HepG2 (cell line): Measurements from ENCODE around the gene CCDC116. TPM values are rescaled to one million over a fixed set of nuclear protein-coding genes. Genes with fewer than 3 reads are reported as not detected.

Source experiments
- ATAC-seq: fragments of 200-7000 bp; cut with Tn5 transposase; 3 replicates; pipeline ENCODE4 v1.9.1; 2020; ENCODE audit warnings: mild to moderate bottlenecking, moderate library complexity
- BruUV-seq: library from RNA; stranded (reverse); fragments of 400-500 nt; replicated peaks from 2 replicates; lab custom pipeline; 2021; lab: Mats Ljungman, UMichigan
- CTCF ChIA-PET: fragments of 300-600 bp; formaldehyde crosslinking; extraction: SDS; loops from one replicate; lab custom pipeline; 2021; ENCODE audit warnings: low total read pairs, inconsistent platforms, low intra/inter-chr PET ratio; lab: Yijun Ruan, JAX
- POLR2A ChIA-PET: fragments of 350-600 bp; sonication (Branson Sonifier 250); formaldehyde crosslinking; loops from one replicate; lab custom pipeline; 2020; ENCODE audit warnings: antibody characterized with exemption, inconsistent platforms; lab: Yijun Ruan, JAX
- DNase-seq: peaks from one replicate; pipeline ENCODE4 v3.0.0-alpha.2; 2015; ENCODE audit warnings: low spot score
- FAIRE-seq: peaks from 3 replicates; lab custom pipeline; 2011; peaks lifted over from hg19 to GRCh38; lab: Jason Lieb, UNC
- H2AFZ ChIP-seq: one replicate; pipeline ENCODE4 v1.6.1; 2011; ENCODE audit warnings: low read length, inconsistent platforms
- H3K27ac ChIP-seq: fragments of 300-600 bp; 3 replicates; pipeline ENCODE4 v1.8.0; 2011; ENCODE audit warnings: mixed run types, mild to moderate bottlenecking, mixed read lengths, low read length, inconsistent platforms; ENCODE audit not compliant: insufficient read depth; ENCODE audit errors: extremely low read length
- H3K27me3 ChIP-seq, 2 experiments: fragments of 200-600 bp in 1 of 2; 2 replicates in 1 of 2; 3 replicates in 1 of 2; pipeline versions ENCODE4 v1.6.0 to v1.8.0; 2011; ENCODE audit warnings: low read length in 2 of 2, mild to moderate bottlenecking in 2 of 2, moderate library complexity in 2 of 2, inconsistent platforms in 1 of 2; ENCODE audit not compliant: insufficient read depth in 2 of 2, control insufficient read depth in 1 of 2
- H3K36me3 ChIP-seq, 2 experiments: fragments of 200-600 bp in 1 of 2; replicated peaks in 1 of 2; 2 replicates in 1 of 2; 3 replicates in 1 of 2; pipeline versions ENCODE4 v1.5.1 to v1.8.0; 2011; ENCODE audit warnings: low read length in 2 of 2, inconsistent platforms in 1 of 2; ENCODE audit not compliant: insufficient read depth in 2 of 2, control insufficient read depth in 1 of 2
- H3K4me1 ChIP-seq: 2 replicates; pipeline ENCODE4 v1.5.1; 2012; ENCODE audit warnings: low read length, inconsistent platforms; ENCODE audit not compliant: insufficient read depth
- H3K4me2 ChIP-seq: 2 replicates; pipeline ENCODE4 v1.6.0; 2011; ENCODE audit warnings: low read depth, low read length, inconsistent platforms
- H3K4me3 ChIP-seq, 3 experiments: fragments of 200-600 bp in 1 of 3; sonication (generic), shearing (Covaris generic) in 1 of 3; replicated peaks in 1 of 3; 2 replicates each; pipeline ENCODE4 v1.5.1; 2011 to 2016; ENCODE audit warnings: low read length in 3 of 3, inconsistent platforms in 2 of 3, low read depth in 2 of 3, mild to moderate bottlenecking in 2 of 3, control low read depth in 1 of 3, mixed read lengths in 1 of 3; ENCODE audit not compliant: insufficient read depth in 1 of 3
- H3K79me2 ChIP-seq: one replicate; pipeline ENCODE4 v1.6.1; 2011; ENCODE audit warnings: low read length, inconsistent platforms; ENCODE audit not compliant: insufficient read depth
- H3K9ac ChIP-seq: 2 replicates; pipeline ENCODE4 v1.6.0; 2011; ENCODE audit warnings: mild to moderate bottlenecking, low read depth, low read length, inconsistent platforms; ENCODE audit not compliant: insufficient read depth
- H3K9me3 ChIP-seq: 2 replicates; pipeline ENCODE4 v1.5.1; 2012; ENCODE audit warnings: mild to moderate bottlenecking, low read length
- H4K20me1 ChIP-seq: 2 replicates; pipeline ENCODE4 v1.6.0; 2011; ENCODE audit warnings: inconsistent platforms, mild to moderate bottlenecking, low read length, moderate library complexity; ENCODE audit not compliant: insufficient read depth
- MTA3 ChIP-seq: sonication (generic); formaldehyde crosslinking; IDR thresholded peaks from 2 replicates; pipeline ENCODE4 v1.4.0; 2020; ENCODE audit warnings: missing genetic modification reagents
- SOX6 ChIP-seq, 2 experiments: fragments of 450-650 bp in 1 of 2; sonication (generic) in 1 of 2; formaldehyde crosslinking in 1 of 2; IDR thresholded peaks; 2 replicates each; pipeline versions ENCODE4 v1.4.0 to v1.6.1; 2017 to 2020; ENCODE audit warnings: antibody characterized with exemption in 1 of 2, mild to moderate bottlenecking in 1 of 2, missing genetic modification reagents in 1 of 2
- ZNF333 ChIP-seq: sonication (generic); formaldehyde crosslinking; IDR thresholded peaks from 2 replicates; pipeline ENCODE4 v1.4.0; 2020; ENCODE audit warnings: mild to moderate bottlenecking, missing genetic modification reagents, borderline replicate concordance
- WGBS: methylation state at CpG from one replicate; pipeline ENCODE4 v1.1.6; 2017; ENCODE audit warnings: low lambda C conversion rate; 5-methylcytosine and 5-hydroxymethylcytosine counted together
- in situ Hi-C: cut with HindIII; loops from 2 replicates; pipeline ENCODE4 v1.10.0; 2017; ENCODE audit warnings: low pct_unique_long_range_greater_than_20kb; ENCODE audit not compliant: extremely low pct_ligation_motif_present
- intact Hi-C: fragments of 100-400 bp; cut with micrococcal nuclease; formaldehyde crosslinking; loops from one replicate; pipeline ENCODE4 v1.10.0; 2022; ENCODE audit not compliant: unreplicated experiment
- polyA plus RNA-seq, 8 experiments: library from polyadenylated mRNA; depleted of rRNA in 3 of 8; stranded (reverse) in 7 of 8; unstranded in 1 of 8; fragments of >200 nt; fragmentation: Illumina TruSeq in 4 of 8; extraction: Trizol in 4 of 8; gene quantifications; 2 replicates each; pipeline versions ENCODE4 v1.2.1 to v1.2.3, GENCODE V29; 2011 to 2016; ENCODE audit warnings: low read depth in 4 of 8, missing spikeins in 1 of 8, mixed read lengths in 1 of 8; ENCODE audit not compliant: insufficient read depth in 1 of 8
- total RNA-seq, 5 experiments: library from RNA; depleted of rRNA; stranded (reverse); fragments of >200 nt; fragmentation: Illumina TruSeq; extraction: Trizol; gene quantifications; 2 replicates each; pipeline ENCODE4 v1.2.3, GENCODE V29; 2016; ENCODE audit warnings: low read depth in 1 of 5
- TF ChIP-seq, protein P1 (sequence below): sonication (generic); formaldehyde crosslinking; IDR thresholded peaks from 2 replicates; pipeline ENCODE4 v1.4.0; 2020; ENCODE audit warnings: missing genetic modification reagents, mild to moderate bottlenecking, borderline replicate concordance
- TF ChIP-seq, protein P2 (sequence below): IDR thresholded peaks from 2 replicates; pipeline ENCODE4 v1.6.1; 2016; ENCODE audit warnings: low read depth
- TF ChIP-seq, protein P3 (sequence below): sonication (generic); formaldehyde crosslinking; IDR thresholded peaks from 2 replicates; pipeline ENCODE4 v1.4.0; 2020; ENCODE audit warnings: mild to moderate bottlenecking, missing genetic modification reagents
- TF ChIP-seq, protein P4 (sequence below): sonication (generic); formaldehyde crosslinking; IDR thresholded peaks from 2 replicates; pipeline ENCODE4 v1.4.0; 2020; ENCODE audit warnings: mild to moderate bottlenecking, missing genetic modification reagents, borderline replicate concordance

CCDC116 gene
- total and polyA plus RNA-seq, 2 of the 13 experiments (the other 11 are each of a cell fraction or from before 2014, with no cell fraction given) = 0.15 to 0.33 TPM

DNA sequence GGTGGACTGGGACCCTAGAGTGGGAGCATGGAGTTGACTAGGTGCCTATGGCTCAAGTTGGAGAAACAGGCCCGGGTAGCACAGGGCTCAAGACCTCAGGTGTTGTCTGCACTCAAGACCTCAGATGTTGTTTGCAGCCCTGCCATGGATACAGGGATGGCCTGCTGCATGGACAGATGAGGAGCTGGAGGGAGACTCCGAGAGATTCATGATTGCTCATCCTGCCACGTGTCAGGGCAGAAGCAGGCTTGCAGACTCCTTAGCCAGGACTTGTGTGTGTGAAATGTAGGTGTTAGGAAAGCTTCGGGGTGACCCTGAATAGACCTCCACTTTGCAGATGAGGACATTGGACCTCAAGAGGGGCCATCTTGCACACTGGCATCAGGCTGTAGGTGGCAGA, 921 bp downstream of the CCDC116 start:
- intact Hi-C loops = no loop called here
- no TSS peak for BruUV-seq
- Histone ChIP-seq H3K4me3 (no peak overlapping the region), H3K27ac (no peak overlapping the region), H3K4me1 (peaks cover 60% of the 10 kb centered on the region), H3K27me3 (peaks cover 0 to 4% of the 10 kb centered on the region in 2 experiments; a peak in 2 of 5 replicates), H2AFZ (no peak overlapping the region), H3K36me3 (peaks cover 0 to 1% of the 10 kb centered on the region in 2 experiments; a peak in 1 of 5 replicates), H3K9ac (no peak overlapping the region), H3K4me2 (no peak overlapping the region), H3K9me3 (no peaks in the 10 kb centered on the region)
- 46% methylated on average over 3 of the region's 4 CpGs for WGBS
- ATAC-seq (no peak), FAIRE-seq (no peak)
- CTCF ChIA-PET = no interaction called here
- POLR2A ChIA-PET = interaction anchor here (2.0 kb wide), 1 partner anchor 8 kb away, joined by 34 read pairs; the partner anchor contains the start of gene SDF2L1
- TF ChIP-seq, protein P1, sequence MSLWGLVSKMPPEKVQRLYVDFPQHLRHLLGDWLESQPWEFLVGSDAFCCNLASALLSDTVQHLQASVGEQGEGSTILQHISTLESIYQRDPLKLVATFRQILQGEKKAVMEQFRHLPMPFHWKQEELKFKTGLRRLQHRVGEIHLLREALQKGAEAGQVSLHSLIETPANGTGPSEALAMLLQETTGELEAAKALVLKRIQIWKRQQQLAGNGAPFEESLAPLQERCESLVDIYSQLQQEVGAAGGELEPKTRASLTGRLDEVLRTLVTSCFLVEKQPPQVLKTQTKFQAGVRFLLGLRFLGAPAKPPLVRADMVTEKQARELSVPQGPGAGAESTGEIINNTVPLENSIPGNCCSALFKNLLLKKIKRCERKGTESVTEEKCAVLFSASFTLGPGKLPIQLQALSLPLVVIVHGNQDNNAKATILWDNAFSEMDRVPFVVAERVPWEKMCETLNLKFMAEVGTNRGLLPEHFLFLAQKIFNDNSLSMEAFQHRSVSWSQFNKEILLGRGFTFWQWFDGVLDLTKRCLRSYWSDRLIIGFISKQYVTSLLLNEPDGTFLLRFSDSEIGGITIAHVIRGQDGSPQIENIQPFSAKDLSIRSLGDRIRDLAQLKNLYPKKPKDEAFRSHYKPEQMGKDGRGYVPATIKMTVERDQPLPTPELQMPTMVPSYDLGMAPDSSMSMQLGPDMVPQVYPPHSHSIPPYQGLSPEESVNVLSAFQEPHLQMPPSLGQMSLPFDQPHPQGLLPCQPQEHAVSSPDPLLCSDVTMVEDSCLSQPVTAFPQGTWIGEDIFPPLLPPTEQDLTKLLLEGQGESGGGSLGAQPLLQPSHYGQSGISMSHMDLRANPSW = no peak
- TF ChIP-seq, protein P2, sequence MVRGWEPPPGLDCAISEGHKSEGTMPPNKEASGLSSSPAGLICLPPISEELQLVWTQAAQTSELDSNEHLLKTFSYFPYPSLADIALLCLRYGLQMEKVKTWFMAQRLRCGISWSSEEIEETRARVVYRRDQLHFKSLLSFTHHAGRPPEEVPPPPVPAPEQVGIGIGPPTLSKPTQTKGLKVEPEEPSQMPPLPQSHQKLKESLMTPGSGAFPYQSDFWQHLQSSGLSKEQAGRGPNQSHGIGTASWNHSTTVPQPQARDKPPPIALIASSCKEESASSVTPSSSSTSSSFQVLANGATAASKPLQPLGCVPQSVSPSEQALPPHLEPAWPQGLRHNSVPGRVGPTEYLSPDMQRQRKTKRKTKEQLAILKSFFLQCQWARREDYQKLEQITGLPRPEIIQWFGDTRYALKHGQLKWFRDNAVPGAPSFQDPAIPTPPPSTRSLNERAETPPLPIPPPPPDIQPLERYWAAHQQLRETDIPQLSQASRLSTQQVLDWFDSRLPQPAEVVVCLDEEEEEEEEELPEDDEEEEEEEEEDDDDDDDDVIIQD (CRISPR knock-in tag) = no peak
- TF ChIP-seq, protein P3, sequence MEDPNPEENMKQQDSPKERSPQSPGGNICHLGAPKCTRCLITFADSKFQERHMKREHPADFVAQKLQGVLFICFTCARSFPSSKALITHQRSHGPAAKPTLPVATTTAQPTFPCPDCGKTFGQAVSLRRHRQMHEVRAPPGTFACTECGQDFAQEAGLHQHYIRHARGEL (CRISPR knock-in tag) = no peak
- TF ChIP-seq, protein P4, sequence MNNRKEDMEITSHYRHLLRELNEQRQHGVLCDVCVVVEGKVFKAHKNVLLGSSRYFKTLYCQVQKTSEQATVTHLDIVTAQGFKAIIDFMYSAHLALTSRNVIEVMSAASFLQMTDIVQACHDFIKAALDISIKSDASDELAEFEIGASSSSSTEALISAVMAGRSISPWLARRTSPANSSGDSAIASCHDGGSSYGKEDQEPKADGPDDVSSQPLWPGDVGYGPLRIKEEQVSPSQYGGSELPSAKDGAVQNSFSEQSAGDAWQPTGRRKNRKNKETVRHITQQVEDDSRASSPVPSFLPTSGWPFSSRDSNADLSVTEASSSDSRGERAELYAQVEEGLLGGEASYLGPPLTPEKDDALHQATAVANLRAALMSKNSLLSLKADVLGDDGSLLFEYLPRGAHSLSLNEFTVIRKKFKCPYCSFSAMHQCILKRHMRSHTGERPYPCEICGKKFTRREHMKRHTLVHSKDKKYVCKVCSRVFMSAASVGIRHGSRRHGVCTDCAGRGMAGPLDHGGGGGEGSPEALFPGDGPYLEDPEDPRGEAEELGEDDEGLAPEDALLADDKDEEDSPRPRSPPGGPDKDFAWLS (CRISPR knock-in tag) = no peak
- TF ChIP-seq ZNF333 (CRISPR knock-in tag) (no peak), SOX6 (IDR thresholded peaks at IDR 0.05) (no peak), SOX6 (CRISPR knock-in tag; IDR thresholded peaks at IDR 0.05) (no peak), MTA3 (CRISPR knock-in tag) (no peak)
- TF ChIP-seq, all 625 proteins: peak for 0
- Histone ChIP-seq H4K20me1 (no peaks in the 10 kb centered on the region), H3K79me2 (peaks cover 11% of the 10 kb centered on the region)
- in situ Hi-C loops = no loop called here
- DNase-seq = no peak
